ENCODE data around the gene ROBO1. TPM values are rescaled to one million over a fixed set of nuclear protein-coding genes. Genes with fewer than 3 reads are reported as not detected.

ROBO1 gene
- total RNA-seq, 4 donors from 2014 or later = 25.0 to 42.6 (median 35.7) TPM

DNA sequence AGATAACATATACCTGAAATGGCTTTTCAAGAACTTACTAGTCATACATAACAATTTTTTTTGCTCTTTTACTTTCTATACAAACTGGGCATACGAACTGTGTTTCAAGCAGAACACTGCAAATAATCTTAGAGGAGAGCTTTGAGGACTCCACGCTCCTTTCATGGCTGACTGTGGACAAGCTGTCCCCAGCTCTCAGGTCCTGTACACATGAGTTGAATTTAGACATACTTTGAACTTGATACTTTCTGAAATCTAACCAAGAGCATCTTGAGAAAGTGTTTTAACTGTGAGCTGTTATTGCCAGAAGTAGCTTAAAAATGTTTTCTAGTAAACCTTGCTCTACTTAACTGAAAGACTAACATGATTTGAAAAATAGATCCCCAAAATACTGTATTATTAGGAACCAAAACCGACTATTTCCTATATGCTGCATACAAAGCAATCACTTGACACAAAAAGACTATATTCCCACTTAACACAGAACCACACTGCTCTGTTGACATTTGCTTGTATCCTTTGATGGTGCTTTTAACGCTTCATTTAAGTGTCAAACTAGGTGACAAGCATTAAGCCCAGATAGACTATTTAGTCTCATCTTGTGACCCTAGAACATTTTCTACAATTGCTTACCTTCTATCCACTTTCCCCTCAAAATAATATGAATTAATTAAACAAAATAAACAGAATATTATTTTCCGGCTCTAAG, 755.8 kb downstream of the ROBO1 start:
- no peak overlapping the region for H3K27ac ChIP-seq
- WGBS, 2 donors = 78 to 83% methylated on average over 5 of the region's 5 CpGs
- no peaks in the 10 kb centered on the region for H3K9me3 ChIP-seq
- H3K4me3 ChIP-seq = no peak overlapping the region
- TF ChIP-seq, protein P1, sequence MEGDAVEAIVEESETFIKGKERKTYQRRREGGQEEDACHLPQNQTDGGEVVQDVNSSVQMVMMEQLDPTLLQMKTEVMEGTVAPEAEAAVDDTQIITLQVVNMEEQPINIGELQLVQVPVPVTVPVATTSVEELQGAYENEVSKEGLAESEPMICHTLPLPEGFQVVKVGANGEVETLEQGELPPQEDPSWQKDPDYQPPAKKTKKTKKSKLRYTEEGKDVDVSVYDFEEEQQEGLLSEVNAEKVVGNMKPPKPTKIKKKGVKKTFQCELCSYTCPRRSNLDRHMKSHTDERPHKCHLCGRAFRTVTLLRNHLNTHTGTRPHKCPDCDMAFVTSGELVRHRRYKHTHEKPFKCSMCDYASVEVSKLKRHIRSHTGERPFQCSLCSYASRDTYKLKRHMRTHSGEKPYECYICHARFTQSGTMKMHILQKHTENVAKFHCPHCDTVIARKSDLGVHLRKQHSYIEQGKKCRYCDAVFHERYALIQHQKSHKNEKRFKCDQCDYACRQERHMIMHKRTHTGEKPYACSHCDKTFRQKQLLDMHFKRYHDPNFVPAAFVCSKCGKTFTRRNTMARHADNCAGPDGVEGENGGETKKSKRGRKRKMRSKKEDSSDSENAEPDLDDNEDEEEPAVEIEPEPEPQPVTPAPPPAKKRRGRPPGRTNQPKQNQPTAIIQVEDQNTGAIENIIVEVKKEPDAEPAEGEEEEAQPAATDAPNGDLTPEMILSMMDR (IDR thresholded peaks at IDR 0.05) = no peak
- no peak for TF ChIP-seq POLR2A (IDR thresholded peaks at IDR 0.05)
- no peak for DNase-seq
- no peaks in the 10 kb centered on the region for H3K36me3 ChIP-seq
- intact Hi-C loops (cut with DNase I) = no loop called here
- no peaks in the 10 kb centered on the region for H3K27me3 ChIP-seq
- H3K4me1 ChIP-seq = peaks cover 0 to 57% (median 25%) of the 10 kb centered on the region in 3 donors

DNA sequence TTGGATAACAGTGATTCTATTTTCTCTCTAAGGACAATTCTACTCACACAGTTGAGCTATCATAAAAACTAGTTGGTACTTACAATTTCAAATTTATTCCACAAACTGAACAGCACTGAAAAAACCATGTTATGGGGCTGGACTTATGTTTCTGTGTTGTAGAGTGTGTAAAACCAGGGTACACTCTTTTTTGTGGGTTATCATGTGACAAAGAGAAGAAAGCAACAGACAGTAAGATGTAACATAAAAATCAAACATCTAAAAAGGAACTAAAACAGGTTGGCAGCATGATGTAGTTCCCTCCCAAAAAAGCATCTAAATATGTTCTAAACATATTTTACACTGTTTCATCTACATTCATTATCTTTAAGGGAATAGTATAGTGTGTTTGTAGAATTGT, 757.9 kb downstream of the ROBO1 start:
- H3K27me3 ChIP-seq = no peaks in the 10 kb centered on the region
- TF ChIP-seq POLR2A (IDR thresholded peaks at IDR 0.05) = no peak
- TF ChIP-seq, protein P1 (IDR thresholded peaks at IDR 0.05) = no peak
- peaks cover 0 to 36% (median 10%) of the 10 kb centered on the region in 3 donors for H3K4me1 ChIP-seq
- no peaks in the 10 kb centered on the region for H3K9me3 ChIP-seq
- DNase-seq = no peak
- no peaks in the 10 kb centered on the region for H3K36me3 ChIP-seq
- intact Hi-C loops (cut with DNase I) = no loop called here
- H3K4me3 ChIP-seq = no peak overlapping the region
- H3K27ac ChIP-seq = no peak overlapping the region

GRCh38 chr3:79006077-79006476, 761.7 kb downstream of the ROBO1 start:
- intact Hi-C loops (cut with DNase I) = no loop called here
- WGBS, 2 donors = 60 to 75% methylated on average over 1 of the region's 1 CpG
- H3K36me3 ChIP-seq = no peaks in the 10 kb centered on the region
- peaks cover 0 to 23% (median 0%) of the 10 kb centered on the region in 3 donors for H3K4me1 ChIP-seq
- H3K27me3 ChIP-seq = no peaks in the 10 kb centered on the region
- no peak overlapping the region for H3K4me3 ChIP-seq
- no peak for DNase-seq
- no peak for TF ChIP-seq POLR2A (IDR thresholded peaks at IDR 0.05)
- TF ChIP-seq, protein P1 (IDR thresholded peaks at IDR 0.05) = no peak
- H3K27ac ChIP-seq = no peak overlapping the region
- no peaks in the 10 kb centered on the region for H3K9me3 ChIP-seq

DNA sequence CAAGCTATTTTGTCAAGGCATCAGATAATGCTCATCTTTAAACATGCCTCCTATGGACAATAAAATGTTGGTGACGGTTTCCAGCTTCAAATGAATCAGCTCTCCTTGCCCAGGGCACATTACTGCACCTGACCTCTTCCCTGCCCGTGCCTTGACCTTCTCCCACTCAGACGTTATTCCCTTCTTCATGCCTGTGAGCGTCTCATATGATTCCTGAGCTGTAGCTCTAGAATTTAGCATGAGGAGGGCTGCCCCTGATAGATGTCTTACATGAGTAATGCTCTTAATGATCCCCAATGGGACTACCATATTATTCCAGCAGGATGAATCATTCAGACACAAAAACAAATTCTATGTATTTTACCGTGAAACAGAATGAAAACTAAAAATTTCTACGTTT, 762.7 kb downstream of the ROBO1 start:
- no peak for TF ChIP-seq POLR2A (IDR thresholded peaks at IDR 0.05)
- TF ChIP-seq, protein P1 (IDR thresholded peaks at IDR 0.05) = no peak
- Histone ChIP-seq H3K27ac (no peak overlapping the region), H3K36me3 (no peaks in the 10 kb centered on the region), H3K27me3 (no peaks in the 10 kb centered on the region), H3K9me3 (no peaks in the 10 kb centered on the region), H3K4me1 (peaks cover 0 to 16% (median 0%) of the 10 kb centered on the region in 3 donors), H3K4me3 (no peak overlapping the region)
- DNase-seq = no peak
- intact Hi-C loops (cut with DNase I) = no loop called here
- 71 to 78% methylated on average over 6 of the region's 6 CpGs for WGBS, 2 donors

- no peak overlapping the region for H3K27ac ChIP-seq
- DNase-seq = no peak
- intact Hi-C loops (cut with DNase I) = no loop called here
- peaks cover 0 to 16% (median 0%) of the 10 kb centered on the region in 3 donors for H3K4me1 ChIP-seq
- no peak for TF ChIP-seq POLR2A (IDR thresholded peaks at IDR 0.05)
- TF ChIP-seq, protein P1 (IDR thresholded peaks at IDR 0.05) = no peak
- H3K4me3 ChIP-seq = no peak overlapping the region
- no peaks in the 10 kb centered on the region for H3K27me3 ChIP-seq
- 91 to 96% methylated on average over 1 of the region's 1 CpG for WGBS, 2 donors
- no peaks in the 10 kb centered on the region for H3K9me3 ChIP-seq
- H3K36me3 ChIP-seq = no peaks in the 10 kb centered on the region
Measured at GRCh38 chr3:79003994-79004393, 763.8 kb downstream of the ROBO1 start.
